Activated CD4-positive, alpha-beta T cell treated with anti-CD3 and anti-CD28 coated beads, Interleukin-2, amount 10 ng/mL, durations not matched to agents 24 days and 14 days (primary cell): ENCODE measurements around the gene ZNF780B. TPM values are rescaled to one million over a fixed set of nuclear protein-coding genes. Genes with fewer than 3 reads are reported as not detected.
"Not testable (repeated sequence)": the region's sequence is repeated elsewhere in the genome, so short reads cannot be mapped to it uniquely, and the experiment has no call there.

ENCODE experiments used
- DNase-seq: peaks from one replicate; pipeline ENCODE4 v3.0.0; 2022
- H3K27ac Mint-ChIP-seq: one replicate; pipeline ENCODE4 v1.8.0; 2022; ENCODE audit warnings: mild to moderate bottlenecking, mixed read lengths
- H3K27me3 Mint-ChIP-seq: one replicate; pipeline ENCODE4 v1.8.0; 2022; ENCODE audit warnings: mixed read lengths
- H3K36me3 Mint-ChIP-seq: one replicate; pipeline ENCODE4 v1.8.0; 2022; ENCODE audit warnings: low read depth, mild to moderate bottlenecking, mixed read lengths
- H3K4me1 Mint-ChIP-seq: one replicate; pipeline ENCODE4 v1.8.0; 2021; ENCODE audit warnings: mixed read lengths
- H3K4me3 Mint-ChIP-seq: one replicate; pipeline ENCODE4 v1.8.0; 2022; ENCODE audit warnings: mild to moderate bottlenecking, moderate library complexity, mixed read lengths
- H3K9me3 Mint-ChIP-seq: one replicate; pipeline ENCODE4 v1.8.0; 2021; ENCODE audit warnings: mixed read lengths
- intact Hi-C: fragments of 100-400 bp; cut with micrococcal nuclease; formaldehyde crosslinking; loops from one replicate; pipeline ENCODE4 v1.15.1; 2023
- total RNA-seq: library from RNA; stranded (reverse); gene quantifications from 2 replicates; pipeline ENCODE4 v1.2.3, GENCODE V29; 2022

The ZNF780B gene
- total RNA-seq, 1 donor from 2014 or later, result 24.6 TPM

- Mint-ChIP-seq H3K4me1 (no peaks in the 10 kb centered on the region), H3K27me3 (no peaks in the 10 kb centered on the region), H3K36me3 (peaks cover 97% of the 10 kb centered on the region), H3K27ac (no peak overlapping the region), H3K4me3 (no peak overlapping the region), H3K9me3 (peaks cover 54% of the 10 kb centered on the region)
- no peak for DNase-seq
- intact Hi-C loops, result no loop called here
These were observed 22.3 kb upstream of the ZNF780B start for GRCh38 chr19:40078377-40078776.

- Mint-ChIP-seq H3K36me3 (peaks cover 54% of the 10 kb centered on the region), H3K9me3 (peaks cover 46% of the 10 kb centered on the region), H3K27me3 (no peaks in the 10 kb centered on the region), H3K4me3 (no peak overlapping the region), H3K27ac (no peak overlapping the region), H3K4me1 (no peaks in the 10 kb centered on the region)
- intact Hi-C loops, result no loop called here
- DNase-seq, result no peak
These were observed 14.0 kb upstream of the ZNF780B start for GRCh38 chr19:40070058-40070457.

- Mint-ChIP-seq H3K9me3 (peaks cover 25% of the 10 kb centered on the region), H3K27me3 (peaks cover 12% of the 10 kb centered on the region), H3K36me3 (peaks cover 8% of the 10 kb centered on the region), H3K27ac (no peak overlapping the region), H3K4me3 (no peak overlapping the region), H3K4me1 (peaks cover 12% of the 10 kb centered on the region)
- intact Hi-C loops, result loop anchor here (5.0 kb wide), 2 partner anchors 33 to 62 kb away; partner anchors contain the start of genes ZNF546 and ZNF780A
- DNase-seq, result no peak
These were observed 3.6 kb upstream of the ZNF780B start for GRCh38 chr19:40059624-40060023.

- Mint-ChIP-seq H3K27me3 (peaks cover 8% of the 10 kb centered on the region), H3K27ac (no peak overlapping the region), H3K4me3 (peak overlapping the region; percentile 100), H3K4me1 (peaks cover 34% of the 10 kb centered on the region), H3K9me3 (peaks cover 32% of the 10 kb centered on the region), H3K36me3 (peaks cover 28% of the 10 kb centered on the region)
- intact Hi-C loops, result loop anchor here (2.0 to 5.0 kb wide), 3 partner anchors 35 to 86 kb away; partner anchors contain the start of genes PSMC4, ZNF546 and ZNF780A
- DNase-seq, result no peak
These were observed 1.1 kb upstream of the ZNF780B start for GRCh38 chr19:40057166-40057565.

- no peak for DNase-seq
- Mint-ChIP-seq H3K36me3 (peaks cover 33% of the 10 kb centered on the region), H3K27me3 (peaks cover 6% of the 10 kb centered on the region), H3K9me3 (peaks cover 34% of the 10 kb centered on the region), H3K4me1 (peaks cover 35% of the 10 kb centered on the region), H3K4me3 (peak overlapping the region; percentile 100), H3K27ac (peak overlapping the region; percentile 98)
- intact Hi-C loops, result loop anchor here (2.0 to 5.0 kb wide), 3 partner anchors 36 to 86 kb away; partner anchors contain the start of genes PSMC4, ZNF546 and ZNF780A
These were observed 474 bp upstream of the ZNF780B start for GRCh38 chr19:40056505-40056904.

GRCh38 chr19:40055049-40055448 lies 982 bp downstream of the ZNF780B start:
- H3K4me3 Mint-ChIP-seq, result peak overlapping the region; percentile 100
- H3K27ac Mint-ChIP-seq, result no peak overlapping the region
- H3K4me1 Mint-ChIP-seq, result peaks cover 35% of the 10 kb centered on the region
- H3K36me3 Mint-ChIP-seq, result peaks cover 42% of the 10 kb centered on the region
- intact Hi-C loops, result loop anchor here (5.0 kb wide), 2 partner anchors 37 to 58 kb away; partner anchors contain the start of genes ZNF546 and ZNF780A
- peaks cover 6% of the 10 kb centered on the region for H3K27me3 Mint-ChIP-seq
- peaks cover 33% of the 10 kb centered on the region for H3K9me3 Mint-ChIP-seq
- DNase-seq, result no peak

- peaks cover 5% of the 10 kb centered on the region for H3K27me3 Mint-ChIP-seq
- peaks cover 31% of the 10 kb centered on the region for H3K9me3 Mint-ChIP-seq
- H3K36me3 Mint-ChIP-seq, result peaks cover 45% of the 10 kb centered on the region
- H3K27ac Mint-ChIP-seq, result no peak overlapping the region
- DNase-seq, result no peak
- intact Hi-C loops, result loop anchor here (5.0 kb wide), 2 partner anchors 38 to 57 kb away; partner anchors contain the start of genes ZNF546 and ZNF780A
- peak overlapping the region; percentile 100 for H3K4me3 Mint-ChIP-seq
- H3K4me1 Mint-ChIP-seq, result peaks cover 35% of the 10 kb centered on the region
These were observed 1.4 kb downstream of the ZNF780B start for GRCh38 chr19:40054632-40055031.

GRCh38 chr19:40053491-40053890 lies 2.5 kb downstream of the ZNF780B start:
- Mint-ChIP-seq H3K27me3 (peaks cover 4% of the 10 kb centered on the region), H3K9me3 (peaks cover 31% of the 10 kb centered on the region), H3K36me3 (peaks cover 50% of the 10 kb centered on the region), H3K27ac (no peak overlapping the region), H3K4me1 (peaks cover 35% of the 10 kb centered on the region), H3K4me3 (peak overlapping the region; percentile 45)
- intact Hi-C loops, result no loop called here
- no peak for DNase-seq

GRCh38 chr19:40041718-40042117 lies 14.3 kb downstream of the ZNF780B start:
- intact Hi-C loops, H3K27ac Mint-ChIP-seq, DNase-seq, H3K4me3 Mint-ChIP-seq, H3K4me1 Mint-ChIP-seq, H3K27me3 Mint-ChIP-seq: not testable (repeated sequence)
- Mint-ChIP-seq H3K36me3 (peaks cover 51% of the 10 kb centered on the region), H3K9me3 (peaks cover 26% of the 10 kb centered on the region)

GRCh38 chr19:40038047-40038446 lies 18.0 kb downstream of the ZNF780B start:
- H3K4me1 Mint-ChIP-seq, H3K4me3 Mint-ChIP-seq, DNase-seq, H3K27ac Mint-ChIP-seq, intact Hi-C loops, H3K27me3 Mint-ChIP-seq: not testable (repeated sequence)
- Mint-ChIP-seq H3K36me3 (peaks cover 42% of the 10 kb centered on the region), H3K9me3 (peaks cover 13% of the 10 kb centered on the region)

GRCh38 chr19:40035996-40036395 lies 20.0 kb downstream of the ZNF780B start:
- intact Hi-C loops, result no loop called here
- H3K4me3 Mint-ChIP-seq, result no peak overlapping the region
- H3K9me3 Mint-ChIP-seq, result peaks cover 22% of the 10 kb centered on the region
- H3K27me3 Mint-ChIP-seq, result no peaks in the 10 kb centered on the region
- H3K27ac Mint-ChIP-seq, result no peak overlapping the region
- H3K36me3 Mint-ChIP-seq, result peaks cover 46% of the 10 kb centered on the region
- DNase-seq, result no peak
- H3K4me1 Mint-ChIP-seq, result no peaks in the 10 kb centered on the region

- H3K9me3 Mint-ChIP-seq, result peaks cover 25% of the 10 kb centered on the region
- peaks cover 50% of the 10 kb centered on the region for H3K36me3 Mint-ChIP-seq
- H3K4me3 Mint-ChIP-seq, result no peak overlapping the region
- DNase-seq, result no peak
- no peak overlapping the region for H3K27ac Mint-ChIP-seq
- intact Hi-C loops, result no loop called here
- no peaks in the 10 kb centered on the region for H3K4me1 Mint-ChIP-seq
- no peaks in the 10 kb centered on the region for H3K27me3 Mint-ChIP-seq
These were observed 22.0 kb downstream of the ZNF780B start for GRCh38 chr19:40033989-40034560.

- Mint-ChIP-seq H3K27me3 (no peaks in the 10 kb centered on the region), H3K36me3 (peaks cover 24% of the 10 kb centered on the region), H3K4me1 (no peaks in the 10 kb centered on the region), H3K27ac (no peak overlapping the region), H3K4me3 (no peak overlapping the region), H3K9me3 (peaks cover 35% of the 10 kb centered on the region)
- DNase-seq, result no peak
- intact Hi-C loops, result no loop called here
These were observed 29.4 kb downstream of the ZNF780B start for GRCh38 chr19:40026597-40026970.

- no peak overlapping the region for H3K4me3 Mint-ChIP-seq
- no peak overlapping the region for H3K27ac Mint-ChIP-seq
- H3K4me1 Mint-ChIP-seq, result no peaks in the 10 kb centered on the region
- intact Hi-C loops, result no loop called here
- DNase-seq, result no peak
- peaks cover 35% of the 10 kb centered on the region for H3K9me3 Mint-ChIP-seq
- H3K36me3 Mint-ChIP-seq, result peaks cover 23% of the 10 kb centered on the region
- no peaks in the 10 kb centered on the region for H3K27me3 Mint-ChIP-seq
These were observed 30.0 kb downstream of the ZNF780B start for GRCh38 chr19:40025938-40026596.
